ENCODE measurements around the gene ANKRD22. TPM values are rescaled to one million over a fixed set of nuclear protein-coding genes. Genes with fewer than 3 reads are reported as not detected.

The ANKRD22 gene
- total and polyA plus RNA-seq, 2 donors (not counting 1 experiment from before 2014, with no cell fraction given): 0.09 TPM; not detected in 1

- H2AFZ ChIP-seq (ENCODE audit: insufficient read depth, low read depth, low read length, poor library complexity, severe bottlenecking): no peak overlapping the region
- H3K9me3 ChIP-seq (ENCODE audit: control extremely low read depth in 1 of 3, control insufficient read depth in 2 of 3, insufficient read depth in 1 of 3, low read length in 2 of 3): no peaks in the 10 kb centered on the region
- DNase-seq (no peak), ATAC-seq (ENCODE audit: low read depth) (no peak)
- TF ChIP-seq EZH2 (IDR thresholded peaks at IDR 0.05; ENCODE audit: borderline replicate concordance, insufficient read depth, low read depth, low read length, poor library complexity, severe bottlenecking): no peak
- TF ChIP-seq CTCF (IDR thresholded peaks at IDR 0.05): no peak
- WGBS (ENCODE audit: insufficient coverage): no CpG with 5 or more reads among the region's 2 CpGs
- no peak overlapping the region for H3K4me3 ChIP-seq (ENCODE audit: control extremely low read depth in 1 of 5, extremely low read depth in 1 of 5, insufficient read depth in 1 of 5, low read depth in 2 of 5, low read length in 4 of 5)
- Mint-ChIP-seq H3K4me3 (no peak overlapping the region), H3K4me1 (no peaks in the 10 kb centered on the region), H3K9me3 (ENCODE audit: insufficient read depth) (no peaks in the 10 kb centered on the region), H3K27ac (no peak overlapping the region), H3K27me3 (peaks cover 4% of the 10 kb centered on the region)
- H3K27ac ChIP-seq (ENCODE audit: low read length in 2 of 2): no peak overlapping the region
- intact Hi-C loops (cut with micrococcal nuclease): no loop called here
- no peak overlapping the region for H3K9ac ChIP-seq (ENCODE audit: low read length)
- no peak overlapping the region for H3K4me2 ChIP-seq (replicated peaks; ENCODE audit: low read depth, low read length, poor library complexity, severe bottlenecking)
- H3K36me3 ChIP-seq (replicated peaks in 1 of 2; ENCODE audit: control extremely low read depth in 1 of 2, control insufficient read depth in 1 of 2, extremely low read depth in 1 of 2, insufficient read depth in 2 of 2, low read length in 1 of 2): no peaks in the 10 kb centered on the region
- H3K4me1 ChIP-seq (ENCODE audit: control insufficient read depth in 2 of 2, insufficient read depth in 2 of 2, low read length in 2 of 2): no peaks in the 10 kb centered on the region
- POLR2A ChIA-PET: no interaction called here
- H3K79me2 ChIP-seq (ENCODE audit: control insufficient read depth, insufficient read depth, low read length): no peaks in the 10 kb centered on the region
- H3K27me3 ChIP-seq (replicated peaks in 1 of 4; ENCODE audit: control extremely low read depth in 1 of 4, control insufficient read depth in 3 of 4, insufficient read depth in 4 of 4, low read length in 3 of 4): no peaks in the 10 kb centered on the region
- CTCF ChIA-PET: interaction anchor here (0.8 to 1.1 kb wide), 3 partner anchors 10 to 118 kb away, joined by 3 to 4 read pairs (median 4); no protein-coding TSS in a partner anchor
- no peaks in the 10 kb centered on the region for H4K20me1 ChIP-seq (ENCODE audit: control insufficient read depth, insufficient read depth, low read length, poor library complexity, severe bottlenecking)
Observed at GRCh38 chr10:88805361-88805760, 46.3 kb downstream of the ANKRD22 start.

GRCh38 chr10:88804083-88804812, 47.4 kb downstream of the ANKRD22 start:
- WGBS (ENCODE audit: insufficient coverage): 74% methylated on average over 4 of the region's 6 CpGs
- TF ChIP-seq CTCF (IDR thresholded peaks at IDR 0.05) (no peak), EZH2 (IDR thresholded peaks at IDR 0.05; ENCODE audit: borderline replicate concordance, insufficient read depth, low read depth, low read length, poor library complexity, severe bottlenecking) (no peak)
- Mint-ChIP-seq H3K27me3 (peaks cover 4% of the 10 kb centered on the region), H3K27ac (no peak overlapping the region), H3K4me1 (no peaks in the 10 kb centered on the region), H3K4me3 (no peak overlapping the region), H3K9me3 (ENCODE audit: insufficient read depth) (no peaks in the 10 kb centered on the region)
- CTCF ChIA-PET: interaction anchor here (0.8 to 1.1 kb wide), 3 partner anchors 9 to 116 kb away, joined by 3 to 4 read pairs (median 4); no protein-coding TSS in a partner anchor
- H3K79me2 ChIP-seq (ENCODE audit: control insufficient read depth, insufficient read depth, low read length): no peaks in the 10 kb centered on the region
- no peaks in the 10 kb centered on the region for H3K4me1 ChIP-seq (ENCODE audit: control insufficient read depth in 2 of 2, insufficient read depth in 2 of 2, low read length in 2 of 2)
- POLR2A ChIA-PET: no interaction called here
- no peaks in the 10 kb centered on the region for H3K27me3 ChIP-seq (replicated peaks in 1 of 4; ENCODE audit: control extremely low read depth in 1 of 4, control insufficient read depth in 3 of 4, insufficient read depth in 4 of 4, low read length in 3 of 4)
- H3K4me3 ChIP-seq (ENCODE audit: control extremely low read depth in 1 of 5, extremely low read depth in 1 of 5, insufficient read depth in 1 of 5, low read depth in 2 of 5, low read length in 4 of 5): no peak overlapping the region
- no peak overlapping the region for H3K27ac ChIP-seq (ENCODE audit: low read length in 2 of 2)
- no peak for ATAC-seq (ENCODE audit: low read depth)
- DNase-seq: no peak
- no peak overlapping the region for H3K9ac ChIP-seq (ENCODE audit: low read length)
- H2AFZ ChIP-seq (ENCODE audit: insufficient read depth, low read depth, low read length, poor library complexity, severe bottlenecking): no peak overlapping the region
- no peaks in the 10 kb centered on the region for H3K9me3 ChIP-seq (ENCODE audit: control extremely low read depth in 1 of 3, control insufficient read depth in 2 of 3, insufficient read depth in 1 of 3, low read length in 2 of 3)
- intact Hi-C loops (cut with micrococcal nuclease): no loop called here
- no peak overlapping the region for H3K4me2 ChIP-seq (replicated peaks; ENCODE audit: low read depth, low read length, poor library complexity, severe bottlenecking)
- H3K36me3 ChIP-seq (replicated peaks in 1 of 2; ENCODE audit: control extremely low read depth in 1 of 2, control insufficient read depth in 1 of 2, extremely low read depth in 1 of 2, insufficient read depth in 2 of 2, low read length in 1 of 2): no peaks in the 10 kb centered on the region
- H4K20me1 ChIP-seq (ENCODE audit: control insufficient read depth, insufficient read depth, low read length, poor library complexity, severe bottlenecking): no peaks in the 10 kb centered on the region
